IMR-90 (cell line): ENCODE data around the gene PPM1H. TPM values are rescaled to one million over a fixed set of nuclear protein-coding genes. Genes with fewer than 3 reads are reported as not detected.

Source experiments
- ATAC-seq: fragments of 200-7000 bp; cut with Tn5 transposase; 2 replicates; pipeline ENCODE4 v1.9.1; 2020; ENCODE audit warnings: low read depth, mild to moderate bottlenecking, moderate library complexity
- BruUV-seq: library from RNA; stranded (reverse); fragments of 400-500 nt; replicated peaks from 2 replicates; lab custom pipeline; 2021; lab: Mats Ljungman, UMichigan
- CTCF ChIA-PET: fragments of 300-600 bp; formaldehyde crosslinking; extraction: SDS; loops from one replicate; lab custom pipeline; 2021; ENCODE audit warnings: antibody characterized with exemption; lab: Yijun Ruan, JAX
- POLR2A ChIA-PET: fragments of 300-600 bp; sonication (Branson Sonifier 250); formaldehyde crosslinking; loops from one replicate; lab custom pipeline; 2022; ENCODE audit warnings: antibody characterized with exemption; ENCODE audit not compliant: unreplicated experiment; lab: Charles Lee
- DNase-seq: peaks from one replicate; pipeline ENCODE4 v3.0.0; 2013
- H2AFZ ChIP-seq: replicated peaks from 2 replicates; pipeline ENCODE3; 2013; ENCODE audit warnings: low read length, mild to moderate bottlenecking; ENCODE audit not compliant: poor library complexity
- H2AK5ac ChIP-seq: 2 replicates; pipeline ENCODE4 v1.6.1; 2013; ENCODE audit warnings: low read depth, low read length, inconsistent platforms
- H2AK9ac ChIP-seq: replicated peaks from 2 replicates; pipeline ENCODE3; 2013; ENCODE audit warnings: mild to moderate bottlenecking, low read depth, low read length, moderate library complexity; ENCODE audit not compliant: poor library complexity
- H2BK120ac ChIP-seq: 2 replicates; pipeline ENCODE4 v1.6.1; 2013; ENCODE audit warnings: low read depth, low read length, inconsistent platforms
- H2BK15ac ChIP-seq: 3 replicates; pipeline ENCODE4 v1.6.1; 2013; ENCODE audit warnings: low read depth, low read length, inconsistent platforms
- H2BK20ac ChIP-seq: 2 replicates; pipeline ENCODE4 v1.6.1; 2013; ENCODE audit warnings: low read depth, mild to moderate bottlenecking, inconsistent platforms, low read length, moderate library complexity
- H2BK5ac ChIP-seq: 2 replicates; pipeline ENCODE4 v1.6.1; 2013; ENCODE audit warnings: mild to moderate bottlenecking, low read depth, low read length, inconsistent platforms; ENCODE audit not compliant: poor library complexity, severe bottlenecking
- H3K14ac ChIP-seq: replicated peaks from 2 replicates; pipeline ENCODE4 v1.6.1; 2013; ENCODE audit warnings: low read depth, low read length, inconsistent platforms
- H3K18ac ChIP-seq: 2 replicates; pipeline ENCODE4 v1.6.1; 2013; ENCODE audit warnings: low read depth, low read length, control low read depth
- H3K23ac ChIP-seq: 2 replicates; pipeline ENCODE4 v1.6.1; 2013; ENCODE audit warnings: low read depth, low read length, inconsistent platforms
- H3K27ac ChIP-seq: 2 replicates; pipeline ENCODE4 v1.5.1; 2013; ENCODE audit warnings: mild to moderate bottlenecking, control low read depth, low read length; ENCODE audit not compliant: insufficient read depth
- H3K27me3 ChIP-seq: 2 replicates; pipeline ENCODE4 v1.6.1; 2013; ENCODE audit warnings: low read length; ENCODE audit not compliant: control insufficient read depth, insufficient read depth
- H3K36me3 ChIP-seq: 2 replicates; pipeline ENCODE4 v1.6.1; 2013; ENCODE audit warnings: low read length, mixed read lengths; ENCODE audit not compliant: control insufficient read depth, insufficient read depth
- H3K4ac ChIP-seq: 2 replicates; pipeline ENCODE4 v1.6.1; 2013; ENCODE audit warnings: low read depth, low read length, inconsistent platforms
- H3K4me1 ChIP-seq: 2 replicates; pipeline ENCODE4 v1.6.1; 2013; ENCODE audit warnings: low read length, mixed read lengths; ENCODE audit not compliant: control insufficient read depth, insufficient read depth
- H3K4me2 ChIP-seq: 2 replicates; pipeline ENCODE4 v1.6.1; 2013; ENCODE audit warnings: low read depth, mild to moderate bottlenecking, control low read depth, low read length, moderate library complexity
- H3K4me3 ChIP-seq: 2 replicates; pipeline ENCODE4 v1.5.1; 2013; ENCODE audit warnings: low read depth, mild to moderate bottlenecking, control low read depth, low read length, moderate library complexity; ENCODE audit not compliant: insufficient read depth
- H3K56ac ChIP-seq: 2 replicates; pipeline ENCODE4 v1.6.1; 2013; ENCODE audit warnings: low read length, inconsistent platforms; ENCODE audit not compliant: insufficient read depth; ENCODE audit errors: extremely low read depth
- H3K79me1 ChIP-seq, 2 experiments: 2 replicates each; pipeline ENCODE4 v1.6.1; 2013; ENCODE audit warnings: low read length in 2 of 2, inconsistent platforms in 1 of 2, low read depth in 1 of 2
- H3K9ac ChIP-seq: 2 replicates; pipeline ENCODE4 v1.6.1; 2013; ENCODE audit warnings: low read depth, low read length, control low read depth
- H3K9me1 ChIP-seq: 2 replicates; pipeline ENCODE4 v1.6.1; 2013; ENCODE audit warnings: low read length, inconsistent platforms; ENCODE audit not compliant: insufficient read depth
- H3K9me3 ChIP-seq: 2 replicates; pipeline ENCODE4 v1.6.1; 2013; ENCODE audit warnings: low read length; ENCODE audit not compliant: control insufficient read depth, insufficient read depth
- H4K20me1 ChIP-seq: 2 replicates; pipeline ENCODE4 v1.6.1; 2013; ENCODE audit warnings: low read length, inconsistent platforms; ENCODE audit not compliant: insufficient read depth
- H4K5ac ChIP-seq: 2 replicates; pipeline ENCODE4 v1.6.1; 2013; ENCODE audit warnings: mild to moderate bottlenecking, low read depth, low read length, control low read depth
- H4K8ac ChIP-seq, 2 experiments: 2 replicates each; pipeline ENCODE4 v1.6.1; 2013; ENCODE audit warnings: low read depth in 2 of 2, low read length in 2 of 2, control low read depth in 1 of 2, inconsistent platforms in 1 of 2
- H4K91ac ChIP-seq: 2 replicates; pipeline ENCODE4 v1.6.1; 2013; ENCODE audit warnings: low read depth, low read length, inconsistent platforms; ENCODE audit not compliant: insufficient read depth
- BHLHE40 ChIP-seq: fragments of 150-350 bp; IDR thresholded peaks from 2 replicates; pipeline ENCODE4 v1.6.1; 2016; ENCODE audit warnings: mild to moderate bottlenecking, low read depth, low read length
- CEBPB ChIP-seq: IDR thresholded peaks from 2 replicates; pipeline ENCODE4 v1.6.1; 2012; ENCODE audit warnings: low read depth, low read length, improper control_type of control experiment
- CHD1 ChIP-seq: IDR thresholded peaks from 2 replicates; pipeline ENCODE4 v1.6.1; 2012; ENCODE audit warnings: low read depth, low read length, improper control_type of control experiment
- FOS ChIP-seq: fragments of 150-350 bp; IDR thresholded peaks from 2 replicates; pipeline ENCODE4 v1.6.1; 2016; ENCODE audit warnings: low read depth, low read length
- MAFK ChIP-seq: IDR thresholded peaks from 2 replicates; pipeline ENCODE4 v1.6.1; 2012; ENCODE audit warnings: low read depth, low read length, improper control_type of control experiment
- MAZ ChIP-seq: IDR thresholded peaks from 2 replicates; pipeline ENCODE4 v1.6.1; 2012; ENCODE audit warnings: low read depth, mild to moderate bottlenecking, low read length, improper control_type of control experiment, moderate library complexity, borderline replicate concordance
- MXI1 ChIP-seq: IDR thresholded peaks from 2 replicates; pipeline ENCODE4 v1.6.1; 2012; ENCODE audit warnings: low read depth, mild to moderate bottlenecking, low read length, moderate library complexity, borderline replicate concordance
- POLR2A ChIP-seq: IDR thresholded peaks from 2 replicates; pipeline ENCODE4 v1.6.1; 2012; ENCODE audit warnings: mild to moderate bottlenecking, low read depth, low read length
- RAD21 ChIP-seq: IDR thresholded peaks from 2 replicates; pipeline ENCODE4 v1.6.1; 2012; ENCODE audit warnings: low read length, improper control_type of control experiment
- RCOR1 ChIP-seq: IDR thresholded peaks from 2 replicates; pipeline ENCODE4 v1.6.1; 2012; ENCODE audit warnings: mild to moderate bottlenecking, low read length, improper control_type of control experiment; ENCODE audit not compliant: insufficient replicate concordance
- SMC3 ChIP-seq: fragments of 150-350 bp; IDR thresholded peaks from 2 replicates; pipeline ENCODE4 v1.6.1; 2016; ENCODE audit warnings: low read depth, mild to moderate bottlenecking, antibody characterized with exemption, low read length, moderate library complexity
- USF2 ChIP-seq: fragments of 150-350 bp; IDR thresholded peaks from 2 replicates; pipeline ENCODE4 v1.6.1; 2017; ENCODE audit warnings: mild to moderate bottlenecking, antibody characterized with exemption, low read length, low read depth
- WGBS, 2 experiments: methylation state at CpG; one replicate each; pipeline versions ENCODE4 v1.1.5 to v1.1.7; 2013; ENCODE audit warnings: missing lambda C conversion rate in 2 of 2; ENCODE audit not compliant: insufficient read length in 1 of 2; ENCODE audit errors: extremely low coverage in 2 of 2; 5-methylcytosine and 5-hydroxymethylcytosine counted together
- dilution Hi-C: fragments of 300-500 bp; cut with HindIII; formaldehyde crosslinking; loops from one replicate; pipeline ENCODE4 v1.14.3; 2018; ENCODE audit warnings: low sequenced_read_pairs; ENCODE audit not compliant: unreplicated experiment
- in situ Hi-C: fragments of 300-500 bp; cut with MboI; formaldehyde crosslinking; loops from 3 replicates; pipeline ENCODE4 v1.14.3; 2019; ENCODE audit warnings: low sequenced_read_pairs, inconsistent platforms, mixed read lengths
- intact Hi-C: fragments of 100-400 bp; cut with micrococcal nuclease; formaldehyde crosslinking; loops from 2 replicates; pipeline ENCODE4 v1.10.0; 2022
- polyA plus RNA-seq, 3 experiments: library from polyadenylated mRNA; depleted of rRNA; stranded (reverse); fragments of >200 nt; gene quantifications; 2 replicates each; pipeline ENCODE4 v1.2.3, GENCODE V29; 2012; ENCODE audit warnings: low replicate concordance in 1 of 3
- total RNA-seq: library from RNA; depleted of rRNA; stranded (reverse); fragments of >200 nt; gene quantifications from 2 replicates; pipeline ENCODE4 v1.2.3, GENCODE V29; 2012

PPM1H gene
- total and polyA plus RNA-seq, 2 of the 4 experiments (the other 2 are of a cell fraction), result 0.14 to 0.18 TPM

- TF ChIP-seq MXI1 (peak; percentile 40; the same call in 1 of the 2 replicates), CEBPB (no peak), FOS (no peak)
Measured at GRCh38 chr12:62603061-62603810, 331.7 kb downstream of the PPM1H start (continued).

- H3K14ac ChIP-seq, result peak overlapping the region; percentile 100
- peaks cover 5 to 18% of the 10 kb centered on the region in 2 experiments; a peak in 3 of 4 replicates for H3K79me1 ChIP-seq
- peak overlapping the region; percentile 99; the same call in 2 of the 3 replicates for H2BK15ac ChIP-seq
- ATAC-seq (peak; percentile 77), DNase-seq (peak; percentile 90)
- peak overlapping the region; percentile 84 for H2BK20ac ChIP-seq
- H3K36me3 ChIP-seq, result no peaks in the 10 kb centered on the region
- peak overlapping the region; percentile 98 for H2BK5ac ChIP-seq
- peak overlapping the region; percentile 100 for H4K91ac ChIP-seq
- H3K23ac ChIP-seq, result peak overlapping the region; percentile 99
- peak overlapping the region; percentile 95 for H3K9ac ChIP-seq
- 0% methylated on average over 34 of the region's 66 CpGs; no CpG with 5 or more reads in 1 of the 2 experiments for WGBS, 2 experiments
- H2AK9ac ChIP-seq, result peak overlapping the region; percentile 99
- peak overlapping the region; percentile 97 for H3K4me3 ChIP-seq
- no peaks in the 10 kb centered on the region for H3K27me3 ChIP-seq
- peak overlapping the region; percentile 97 to 98 for H4K8ac ChIP-seq
- H4K5ac ChIP-seq, result peak overlapping the region; percentile 96
- peak overlapping the region; percentile 81 for H2AK5ac ChIP-seq
- intact Hi-C loops (loop anchor here (1.0 to 10.0 kb wide), 4 partner anchors 165 to 462 kb away; no protein-coding TSS in a partner anchor), in situ Hi-C loops (no loop called here), dilution Hi-C loops (no loop called here)
- H3K9me1 ChIP-seq, result no peaks in the 10 kb centered on the region
- peak overlapping the region; percentile 98 for H2AFZ ChIP-seq
- H2BK120ac ChIP-seq, result peak overlapping the region; percentile 99
- H4K20me1 ChIP-seq, result peaks cover 12% of the 10 kb centered on the region; the same call in 1 of the 2 replicates
- ChIA-PET CTCF (interaction anchor here (0.5 to 1.7 kb wide), 8 partner anchors 21 to 202 kb away, joined by 3 to 8 read pairs (median 3); no protein-coding TSS in a partner anchor), POLR2A (interaction anchor here (0.8 kb wide), 1 partner anchor 192 kb away, joined by 3 read pairs; no protein-coding TSS in a partner anchor)
- H3K4ac ChIP-seq, result peak overlapping the region; percentile 100
- peak overlapping the region; percentile 99 for H3K27ac ChIP-seq
- H3K4me1 ChIP-seq, result no peaks in the 10 kb centered on the region; the same call in 1 of the 2 replicates
- peak overlapping the region; percentile 100 for H3K56ac ChIP-seq
- H3K9me3 ChIP-seq, result no peaks in the 10 kb centered on the region
- no TSS peak for BruUV-seq
- H3K4me2 ChIP-seq, result peak overlapping the region; percentile 71
- H3K18ac ChIP-seq, result peak overlapping the region; percentile 99
- TF ChIP-seq USF2, result peak; percentile 95
- no peak for TF ChIP-seq FOS
- peak; percentile 56 for TF ChIP-seq MAZ
- TF ChIP-seq BHLHE40, result peak; percentile 59; the same call in 1 of the 2 replicates
- TF ChIP-seq CEBPB, result peak; percentile 68
- TF ChIP-seq MXI1, result peak; percentile 94
- TF ChIP-seq POLR2A, result peak; percentile 87
- no peak for TF ChIP-seq CHD1
- no peak for TF ChIP-seq SMC3
- no peak; the same call in 1 of the 2 replicates for TF ChIP-seq RAD21
- 0 out of 2 replicates have a peak, but pooled peaks have one; percentile 2 for TF ChIP-seq MAFK
- no peak for TF ChIP-seq RCOR1
Measured at GRCh38 chr12:62602255-62603060, 332.5 kb downstream of the PPM1H start.
